GM21825 (cell line): ENCODE data around the gene CSRP1.
"Not testable (repeated sequence)": the region's sequence is repeated elsewhere in the genome, so short reads cannot be mapped to it uniquely, and the experiment has no call there.

Source experiments
- ATAC-seq: cut with Tn5 transposase; IDR thresholded peaks from one replicate; pipeline ENCODE4 v1.9.1; 2021; ENCODE audit warnings: mild to moderate bottlenecking, moderate library complexity; ENCODE audit not compliant: unreplicated experiment

CSRP1 gene

DNA sequence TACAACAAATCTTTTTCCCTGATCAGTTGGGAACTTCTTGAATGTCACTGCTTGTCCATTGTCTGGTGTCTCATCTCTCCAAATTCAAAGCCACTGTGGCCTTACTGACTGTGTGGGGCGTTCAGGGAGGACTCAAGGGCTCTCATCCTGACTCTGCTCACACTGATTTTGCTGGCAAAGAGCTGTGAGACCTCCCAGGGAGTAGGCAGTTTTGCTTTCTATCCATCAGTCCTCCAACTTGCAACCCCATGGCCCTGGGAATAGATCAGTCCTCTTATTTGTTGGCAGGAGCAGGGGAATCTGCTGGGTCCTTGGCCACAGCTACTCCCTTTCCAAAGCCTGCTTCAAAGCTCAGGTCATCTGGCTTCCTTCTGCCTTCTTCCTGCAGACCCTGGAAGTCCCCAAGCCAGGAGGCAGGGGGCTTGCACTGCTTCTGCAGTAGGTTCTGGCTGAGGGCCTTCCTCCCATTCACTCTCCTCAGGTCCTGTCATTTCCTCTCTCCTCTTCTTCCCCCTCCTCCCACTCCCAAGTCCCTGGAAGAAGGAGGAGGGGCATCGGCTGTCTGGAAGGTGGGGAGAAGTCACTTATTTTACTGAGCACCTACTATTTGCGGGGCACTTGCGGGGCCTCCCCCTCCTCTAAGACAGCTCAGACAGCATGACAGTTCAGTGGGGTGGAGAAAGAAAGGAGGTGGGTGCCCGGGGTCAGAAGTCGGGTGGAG lies 31.1 kb upstream of the CSRP1 start:
- no peak for ATAC-seq

GRCh38 chr1:201537467-201537866 lies 30.5 kb upstream of the CSRP1 start:
- no peak for ATAC-seq

- no peak for ATAC-seq
Observed at GRCh38 chr1:201537028-201537427, 30.1 kb upstream of the CSRP1 start.

- ATAC-seq, result no peak
Observed at GRCh38 chr1:201536558-201536957, 29.6 kb upstream of the CSRP1 start.

- no peak for ATAC-seq
Observed at GRCh38 chr1:201535919-201536245, 29.0 kb upstream of the CSRP1 start.

GRCh38 chr1:201535046-201535918 lies 28.4 kb upstream of the CSRP1 start:
- no peak for ATAC-seq

DNA sequence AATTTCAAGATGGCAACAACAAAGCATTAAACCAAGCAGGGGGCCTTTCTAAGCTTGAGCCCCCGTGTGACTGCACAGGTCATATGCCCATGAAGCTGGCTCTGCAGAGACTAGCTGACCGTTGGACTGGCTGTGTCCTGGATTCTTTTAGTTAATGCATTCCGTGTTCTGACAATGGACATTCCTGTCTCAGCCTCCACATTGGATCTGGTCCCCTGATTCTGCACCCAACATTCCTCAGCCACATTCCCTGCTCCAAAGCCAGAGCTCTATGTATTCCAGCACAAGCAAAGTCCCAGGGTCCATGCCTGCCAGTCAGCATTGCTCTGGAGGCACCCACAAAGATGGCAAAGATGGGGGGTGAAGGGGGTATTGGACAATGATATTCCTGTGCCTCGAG lies 26.9 kb upstream of the CSRP1 start:
- no peak for ATAC-seq

GRCh38 chr1:201531551-201532425 lies 24.9 kb upstream of the CSRP1 start:
- ATAC-seq, result no peak

DNA sequence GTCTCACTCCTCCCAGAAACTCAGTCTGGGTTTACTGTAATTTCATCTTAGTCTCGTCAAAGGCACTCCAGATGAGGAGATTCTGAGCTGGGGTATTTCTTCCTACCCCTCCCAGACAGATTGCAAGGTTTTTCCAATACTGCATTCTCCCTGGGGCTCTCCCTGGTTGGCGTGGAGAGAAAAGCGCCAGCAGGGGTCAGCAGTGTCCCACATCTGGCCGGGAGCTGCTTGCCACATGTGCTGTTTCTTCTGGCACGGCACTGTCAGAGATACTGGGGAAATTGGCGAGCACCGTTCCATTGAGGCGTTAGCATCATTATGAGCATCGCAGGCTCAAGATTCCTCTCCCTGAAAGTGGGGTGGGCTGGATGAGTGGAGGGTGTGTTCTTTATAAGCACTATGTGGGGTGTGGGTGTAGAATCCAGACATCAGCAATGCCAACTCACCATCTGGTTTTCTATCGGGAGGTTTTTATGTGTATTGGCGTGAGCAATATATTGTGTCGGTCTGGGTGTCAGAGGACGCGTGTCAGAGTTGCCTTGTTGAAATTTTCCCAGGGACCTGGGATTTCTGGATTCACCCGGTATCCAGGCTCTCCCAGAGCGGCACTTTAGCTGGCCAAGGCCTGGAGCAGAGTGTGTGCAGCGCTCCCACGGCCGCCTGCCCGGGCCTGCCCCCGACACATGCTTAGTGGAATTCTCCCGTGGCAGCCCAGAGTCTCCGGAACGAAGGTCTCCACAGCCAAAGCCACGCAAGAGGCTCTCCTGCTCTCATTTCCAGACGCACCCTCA lies 24.0 kb upstream of the CSRP1 start:
- ATAC-seq, result no peak

DNA sequence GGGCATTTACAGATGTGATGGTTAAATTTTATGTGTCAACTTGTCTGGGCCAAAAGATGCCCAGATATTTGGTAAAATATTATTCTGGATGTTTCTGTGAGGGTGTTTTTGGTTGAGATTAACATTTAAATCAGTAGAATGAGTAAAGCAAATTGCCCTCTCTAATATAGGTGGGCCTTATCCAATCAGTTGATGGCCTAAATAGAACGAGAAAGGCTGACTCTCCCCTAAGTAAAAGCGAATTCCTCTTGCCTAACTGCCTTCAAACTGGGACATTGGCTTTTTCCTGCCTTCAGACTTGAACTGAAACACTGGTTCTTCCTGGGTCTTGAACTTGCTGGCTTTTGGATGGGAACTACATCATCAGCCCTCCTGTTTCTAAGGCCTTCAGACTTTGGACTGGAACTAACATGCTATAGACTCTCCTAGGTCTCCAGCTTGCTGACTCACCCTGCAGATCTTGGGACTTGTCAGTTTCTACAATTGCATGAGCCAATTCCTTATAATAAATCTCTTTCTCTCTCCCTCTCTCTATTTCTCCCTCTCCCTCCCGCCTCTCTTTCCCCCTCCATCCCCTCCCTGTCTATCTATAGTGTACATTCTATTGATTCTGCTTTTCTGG lies 21.8 kb upstream of the CSRP1 start:
- no peak for ATAC-seq

DNA sequence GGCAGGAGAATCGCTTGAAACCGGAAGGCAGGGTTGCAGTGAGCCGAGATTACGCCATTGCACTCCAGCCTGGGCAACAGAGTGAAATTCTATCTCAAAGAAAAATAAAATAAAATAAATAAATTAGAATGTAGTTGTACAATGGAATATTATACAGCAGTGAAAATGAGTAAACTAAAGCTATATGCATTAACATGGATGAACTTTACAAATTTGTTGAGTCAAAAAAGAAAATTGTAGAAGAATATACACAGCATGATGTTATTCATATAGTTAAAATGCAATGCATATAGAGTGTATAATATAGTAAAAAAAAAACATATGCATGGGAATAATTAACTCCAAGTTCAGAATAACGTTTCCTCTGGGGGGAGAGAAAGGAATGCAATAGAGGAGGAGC lies 21.0 kb upstream of the CSRP1 start:
- no peak for ATAC-seq

GRCh38 chr1:201525193-201525778 lies 18.4 kb upstream of the CSRP1 start:
- no peak for ATAC-seq

DNA sequence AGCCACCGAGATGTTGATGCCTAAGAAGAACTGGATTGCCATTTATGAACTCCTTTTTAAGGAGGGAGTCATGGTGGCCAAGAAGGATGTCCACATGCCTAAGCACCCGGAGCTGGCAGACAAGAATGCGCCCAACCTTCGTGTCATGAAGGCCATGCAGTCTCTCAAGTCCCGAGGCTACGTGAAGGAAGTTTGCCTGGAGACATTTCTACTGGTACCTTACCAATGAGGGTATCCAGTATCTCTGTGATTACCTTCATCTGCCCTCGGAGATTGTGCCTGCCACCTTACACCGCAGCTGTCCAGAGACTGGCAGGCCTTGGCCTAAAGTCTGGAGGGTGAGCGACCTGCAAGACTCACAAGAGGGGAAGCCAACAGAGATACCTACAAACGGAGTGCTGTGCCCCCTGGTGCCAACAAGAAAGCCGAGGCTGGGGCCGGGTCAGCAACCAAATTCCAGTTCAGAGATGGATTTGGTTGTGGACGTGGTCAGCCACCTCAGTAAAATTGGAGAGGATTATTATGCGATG lies 13.2 kb upstream of the CSRP1 start:
- ATAC-seq, result not testable (repeated sequence)

GRCh38 chr1:201518071-201518470 lies 11.1 kb upstream of the CSRP1 start:
- no peak for ATAC-seq

DNA sequence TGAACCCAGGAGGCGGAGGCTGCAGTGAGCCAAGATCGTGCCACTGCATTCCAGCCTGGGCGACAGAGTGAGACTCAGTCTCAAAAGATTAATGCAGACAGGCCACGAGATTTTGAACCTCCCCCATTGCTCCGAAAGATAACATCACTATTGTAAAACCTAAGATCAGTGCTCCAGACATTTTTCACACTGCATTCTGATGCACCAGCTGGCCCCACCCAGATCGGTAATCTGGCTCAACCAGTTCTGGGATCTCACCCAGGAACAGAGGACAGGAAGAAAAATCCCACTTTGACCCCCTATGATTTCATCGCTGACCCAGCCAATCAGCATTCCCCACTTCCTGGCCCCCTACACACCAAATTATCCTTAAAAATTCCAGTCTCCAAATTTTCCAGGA lies 10.7 kb upstream of the CSRP1 start:
- ATAC-seq, result no peak

- no peak for ATAC-seq
Observed at GRCh38 chr1:201516511-201517127, 9.7 kb upstream of the CSRP1 start.

GRCh38 chr1:201515895-201516294 lies 9.0 kb upstream of the CSRP1 start:
- ATAC-seq, result no peak

- no peak for ATAC-seq
Observed at GRCh38 chr1:201515062-201515750, 8.3 kb upstream of the CSRP1 start.

- ATAC-seq, result no peak
Observed at GRCh38 chr1:201514466-201514865, 7.5 kb upstream of the CSRP1 start.
